ENCODE measurements around the gene WHRN. TPM values are rescaled to one million over a fixed set of nuclear protein-coding genes. Genes with fewer than 3 reads are reported as not detected.

The WHRN gene
- total RNA-seq, 1 donor from 2014 or later: 0.80 TPM

DNA sequence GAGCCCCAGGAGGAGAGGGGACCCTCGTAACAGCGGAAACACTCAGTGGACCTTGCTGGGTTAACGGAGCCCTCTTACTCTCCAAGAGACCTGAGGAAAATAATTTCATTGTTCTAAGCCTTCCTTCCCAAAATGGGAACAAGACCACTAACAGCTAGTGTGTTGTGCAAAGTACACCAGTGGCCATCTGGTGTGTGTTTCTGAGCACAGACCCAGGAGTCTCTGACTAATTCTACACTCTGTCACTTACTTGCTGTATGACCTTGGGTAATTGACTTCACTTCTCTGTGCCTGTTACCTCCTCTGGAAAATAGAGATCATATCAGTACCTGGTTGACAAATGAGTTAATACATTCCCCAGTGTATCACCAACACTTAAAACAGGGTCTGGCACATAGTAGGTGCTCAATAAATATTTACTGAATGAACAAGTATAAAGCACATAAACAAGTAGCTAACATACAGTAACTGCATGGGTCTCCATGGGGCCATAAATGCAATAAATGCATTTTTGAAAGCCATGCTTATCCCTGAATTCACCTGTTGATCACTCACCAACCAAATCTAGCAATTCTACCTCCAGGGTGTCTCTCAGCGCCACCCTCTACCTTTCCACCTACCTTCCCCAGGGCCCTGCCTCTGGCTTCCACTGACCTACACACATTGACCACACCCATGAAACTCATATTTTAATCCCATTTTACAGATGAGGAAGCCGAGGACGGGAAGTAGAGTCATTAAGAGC lies 72.8 kb downstream of the WHRN start:
- Histone ChIP-seq H3K27me3 (ENCODE audit: low read depth) (peaks cover 85% of the 10 kb centered on the region), H3K4me3 (no peak overlapping the region), H3K9me3 (replicated peaks) (no peaks in the 10 kb centered on the region), H3K4me1 (no peaks in the 10 kb centered on the region), H3K27ac (replicated peaks) (no peak overlapping the region), H3K36me3 (no peaks in the 10 kb centered on the region)
- no peak for DNase-seq
- intact Hi-C loops (cut with micrococcal nuclease): no loop called here
- TF ChIP-seq CTCF (IDR thresholded peaks at IDR 0.05; ENCODE audit: borderline replicate concordance): no peak

DNA sequence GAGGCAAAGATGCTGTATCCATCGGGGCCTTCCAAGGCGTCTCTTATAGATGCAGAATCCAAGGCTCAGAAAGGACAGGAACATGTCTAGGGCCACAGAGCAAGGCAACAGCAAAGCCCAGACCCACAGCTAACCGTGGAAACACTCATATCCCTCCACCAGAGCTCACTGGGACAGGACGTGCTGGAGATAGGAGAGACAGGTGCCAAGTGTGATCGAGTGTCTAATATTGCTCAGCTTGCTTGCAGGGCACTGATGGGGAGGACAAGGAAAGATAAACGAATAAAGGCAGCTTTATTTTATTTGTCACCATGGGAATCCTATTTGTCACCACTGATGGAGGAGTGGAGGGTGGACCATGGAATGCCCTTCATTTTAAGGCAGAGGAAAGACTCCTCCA lies 73.5 kb downstream of the WHRN start:
- H3K27ac ChIP-seq (replicated peaks): no peak overlapping the region
- H3K4me3 ChIP-seq: no peak overlapping the region
- no peak for TF ChIP-seq CTCF (IDR thresholded peaks at IDR 0.05; ENCODE audit: borderline replicate concordance)
- no peaks in the 10 kb centered on the region for H3K36me3 ChIP-seq
- H3K9me3 ChIP-seq (replicated peaks): no peaks in the 10 kb centered on the region
- no peaks in the 10 kb centered on the region for H3K4me1 ChIP-seq
- no peak for DNase-seq
- H3K27me3 ChIP-seq (ENCODE audit: low read depth): peaks cover 88% of the 10 kb centered on the region
- intact Hi-C loops (cut with micrococcal nuclease): no loop called here

DNA sequence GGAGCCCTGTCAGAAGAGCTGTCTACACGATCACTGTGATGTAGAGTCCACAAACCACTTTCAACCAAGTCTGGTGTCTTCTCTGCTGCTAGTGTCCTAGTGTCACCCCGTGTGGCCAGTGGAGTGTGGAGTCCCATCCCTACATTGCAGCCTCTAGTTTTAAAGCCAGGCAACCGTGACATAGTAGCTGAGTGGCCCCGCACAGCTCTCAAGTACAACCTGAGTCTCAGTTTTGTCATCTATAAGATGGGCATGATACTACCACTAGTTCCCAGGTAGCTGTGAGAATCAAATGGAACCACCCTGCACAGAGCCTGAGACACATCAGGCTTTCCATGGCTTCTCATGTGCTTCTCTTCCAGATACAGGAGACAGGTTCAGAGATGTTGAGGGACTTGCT lies 74.3 kb downstream of the WHRN start:
- Histone ChIP-seq H3K36me3 (no peaks in the 10 kb centered on the region), H3K4me1 (no peaks in the 10 kb centered on the region), H3K27me3 (ENCODE audit: low read depth) (peaks cover 93% of the 10 kb centered on the region), H3K4me3 (no peak overlapping the region), H3K9me3 (replicated peaks) (no peaks in the 10 kb centered on the region), H3K27ac (replicated peaks) (no peak overlapping the region)
- DNase-seq: no peak
- TF ChIP-seq CTCF (IDR thresholded peaks at IDR 0.05; ENCODE audit: borderline replicate concordance): no peak
- intact Hi-C loops (cut with micrococcal nuclease): no loop called here

DNA sequence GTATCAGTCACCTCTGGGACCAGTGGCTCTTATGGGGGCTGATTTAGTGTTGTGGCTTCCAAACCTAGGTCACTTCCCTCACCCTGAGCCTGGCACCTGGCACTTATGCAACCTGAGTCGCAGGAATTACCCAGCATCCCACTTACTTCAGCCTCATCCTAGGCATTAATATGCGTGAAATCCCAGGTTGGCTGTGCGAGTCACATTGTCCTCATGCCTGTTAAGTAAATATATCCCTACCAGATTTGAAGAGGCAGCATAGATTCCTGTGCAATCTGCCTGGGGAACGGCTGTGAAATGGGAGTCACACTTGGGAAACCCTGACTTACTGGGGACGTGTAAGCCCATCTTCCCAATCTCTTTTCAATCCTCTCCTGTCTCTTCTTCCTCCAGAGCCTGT lies 74.8 kb downstream of the WHRN start:
- Histone ChIP-seq H3K36me3 (no peaks in the 10 kb centered on the region), H3K9me3 (replicated peaks) (no peaks in the 10 kb centered on the region), H3K27ac (replicated peaks) (no peak overlapping the region), H3K4me1 (no peaks in the 10 kb centered on the region), H3K27me3 (ENCODE audit: low read depth) (peaks cover 93% of the 10 kb centered on the region), H3K4me3 (no peak overlapping the region)
- no peak for DNase-seq
- intact Hi-C loops (cut with micrococcal nuclease): no loop called here
- no peak for TF ChIP-seq CTCF (IDR thresholded peaks at IDR 0.05; ENCODE audit: borderline replicate concordance)

GRCh38 chr9:114429488-114429887 lies 75.8 kb downstream of the WHRN start:
- no peak overlapping the region for H3K4me3 ChIP-seq
- H3K27ac ChIP-seq (replicated peaks): no peak overlapping the region
- no peaks in the 10 kb centered on the region for H3K4me1 ChIP-seq
- no peak for DNase-seq
- TF ChIP-seq CTCF (IDR thresholded peaks at IDR 0.05; ENCODE audit: borderline replicate concordance): no peak
- peaks cover 90% of the 10 kb centered on the region for H3K27me3 ChIP-seq (ENCODE audit: low read depth)
- H3K9me3 ChIP-seq (replicated peaks): no peaks in the 10 kb centered on the region
- intact Hi-C loops (cut with micrococcal nuclease): no loop called here
- H3K36me3 ChIP-seq: no peaks in the 10 kb centered on the region
